ENCODE data around the gene EPHB2.

The EPHB2 gene

GRCh38 chr1:22804969-22805671, 94.5 kb downstream of the EPHB2 start:
- no peak for DNase-seq

GRCh38 chr1:22805672-22806038, 95.0 kb downstream of the EPHB2 start:
- no peak for DNase-seq

GRCh38 chr1:22806584-22806983, 95.9 kb downstream of the EPHB2 start:
- DNase-seq, result no peak

DNA sequence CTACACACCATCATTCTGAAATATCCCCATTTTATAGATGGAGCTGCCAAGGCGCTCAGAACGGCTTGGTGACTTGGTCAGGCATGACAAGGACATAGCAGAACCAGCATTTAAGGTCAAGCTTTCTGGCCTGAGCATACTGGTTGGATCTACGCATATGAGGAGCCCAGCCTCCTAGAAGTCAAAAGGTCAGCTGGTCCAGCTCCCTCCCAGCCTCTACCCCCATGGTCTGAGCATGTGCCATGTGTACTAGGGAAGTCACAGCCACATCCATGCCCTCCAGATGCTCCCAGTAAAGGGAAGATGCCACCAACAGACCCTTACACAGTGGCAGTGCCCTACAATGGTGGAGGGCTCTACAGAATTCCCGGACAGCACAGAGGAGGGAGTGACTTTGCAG, 96.7 kb downstream of the EPHB2 start:
- no peak for DNase-seq

DNA sequence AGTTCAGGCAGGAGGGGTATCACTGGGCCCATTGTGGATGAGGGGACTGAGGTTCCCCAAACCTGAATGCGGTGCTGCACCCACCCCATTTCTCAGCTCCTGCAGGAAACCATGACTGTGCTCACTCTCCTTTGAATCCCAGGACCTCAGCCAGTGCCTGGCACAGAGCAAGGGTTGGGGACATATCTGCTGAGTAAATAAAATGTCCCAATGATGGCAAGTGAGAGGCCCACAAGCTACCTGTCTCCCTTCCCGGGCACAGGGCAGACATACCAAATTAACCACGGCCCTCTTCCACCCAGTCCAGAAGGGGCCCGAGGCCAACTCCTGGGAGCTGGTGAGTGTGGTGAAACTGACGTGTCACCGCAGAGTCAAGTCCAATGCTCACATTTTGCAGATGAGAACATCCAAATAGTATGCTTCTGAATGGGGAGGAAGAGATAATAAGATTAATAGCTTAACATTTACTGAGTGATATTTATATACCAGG, 97.6 kb downstream of the EPHB2 start:
- DNase-seq, result no peak

DNA sequence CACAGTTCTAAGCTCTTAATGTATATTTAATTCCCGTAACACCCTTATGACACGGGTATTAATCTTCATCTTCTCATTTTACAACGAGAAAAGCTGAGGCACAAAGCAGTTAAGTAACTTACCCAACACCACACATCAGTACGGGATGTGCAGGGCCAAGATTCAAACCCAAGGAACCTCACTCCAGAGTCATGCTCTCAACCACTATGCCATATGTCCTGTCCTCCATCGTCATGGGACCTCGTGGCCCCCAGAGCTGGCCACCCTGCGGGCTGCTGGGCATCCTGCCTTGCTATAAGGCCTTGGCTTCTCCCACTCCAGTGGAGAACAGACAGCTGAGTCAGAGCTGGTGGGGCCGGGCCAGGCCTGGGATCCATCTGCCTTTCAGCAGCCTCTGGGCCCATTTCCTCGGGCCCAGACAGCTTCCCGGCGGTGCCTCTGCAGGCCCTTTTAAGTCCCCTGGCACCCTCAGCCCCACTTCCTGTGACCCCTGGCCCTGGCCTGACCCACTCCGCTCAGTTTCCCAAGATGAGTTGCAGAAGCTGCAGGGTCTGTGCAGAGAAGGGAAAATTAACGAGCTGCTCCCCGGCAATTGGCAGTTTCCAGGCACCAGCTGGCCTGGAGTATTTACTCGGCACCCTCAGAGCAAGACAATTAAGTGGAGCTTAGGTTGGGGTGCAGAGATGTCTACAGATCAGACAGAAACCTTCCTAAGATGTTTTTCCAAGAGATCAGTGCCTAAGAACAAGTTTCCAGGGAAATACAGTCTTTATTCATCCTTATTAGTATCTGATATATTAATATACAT, 98.2 kb downstream of the EPHB2 start:
- no peak for DNase-seq

DNA sequence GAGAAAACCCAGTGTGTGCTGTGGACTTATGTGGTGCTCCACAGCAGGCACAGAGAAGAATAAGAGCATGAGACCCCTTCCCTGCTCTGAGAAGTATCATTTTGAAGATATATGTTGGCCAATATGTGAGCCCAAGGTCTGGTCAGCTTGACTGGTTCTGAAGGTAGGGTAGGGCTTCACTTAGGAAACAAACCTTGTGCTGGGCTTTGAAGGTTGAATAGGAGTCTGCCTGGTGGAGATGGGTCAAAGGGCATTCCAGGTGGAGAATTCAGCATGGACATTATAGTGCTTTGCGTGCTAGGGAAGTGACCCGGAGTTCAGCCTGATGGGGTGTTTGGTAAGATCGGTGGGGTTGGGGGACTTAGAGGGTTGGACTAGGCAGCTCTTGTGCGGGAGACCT, 99.1 kb downstream of the EPHB2 start:
- no peak for DNase-seq

GRCh38 chr1:22810378-22810777, 99.7 kb downstream of the EPHB2 start:
- DNase-seq, result no peak

- no peak for DNase-seq
Observed at GRCh38 chr1:22812092-22812880, 101.6 kb downstream of the EPHB2 start.

DNA sequence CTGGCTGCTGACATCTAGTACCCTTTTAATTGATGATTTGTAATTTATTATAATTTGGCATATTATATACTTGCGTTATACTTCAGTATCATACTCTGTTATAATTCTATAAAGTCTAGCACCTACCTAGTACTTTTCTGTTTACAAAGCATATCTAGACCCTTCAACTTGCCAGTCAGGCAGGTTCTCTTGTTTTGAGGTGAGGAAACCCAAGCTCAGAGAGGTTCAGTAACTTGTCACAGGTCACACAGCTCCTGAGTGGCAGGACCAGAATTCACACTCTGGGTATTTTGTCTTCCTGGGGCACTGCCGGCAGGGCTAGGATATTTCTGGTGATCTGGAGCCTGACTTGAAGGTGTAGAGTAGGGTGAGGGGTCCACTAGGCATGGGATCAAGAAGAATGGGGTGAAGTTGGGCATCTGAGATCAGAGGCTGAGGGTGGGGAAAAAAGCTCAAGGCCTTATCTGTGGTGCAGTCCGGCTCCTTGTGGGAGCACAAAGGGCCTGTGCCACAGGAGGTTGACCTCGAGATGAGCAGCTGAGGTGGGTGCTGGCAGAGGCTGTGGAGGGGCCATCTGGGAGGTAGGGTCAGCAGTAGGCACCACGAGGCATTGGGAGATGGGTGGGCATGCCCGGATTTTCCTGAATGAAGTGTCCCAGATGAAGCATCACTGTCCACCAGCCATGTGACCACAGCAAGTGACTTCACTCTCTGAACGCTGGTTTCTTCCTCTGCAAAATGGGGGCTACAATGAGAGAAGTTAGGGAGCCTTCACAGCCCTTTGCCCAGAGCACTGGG, 102.6 kb downstream of the EPHB2 start:
- no peak for DNase-seq

DNA sequence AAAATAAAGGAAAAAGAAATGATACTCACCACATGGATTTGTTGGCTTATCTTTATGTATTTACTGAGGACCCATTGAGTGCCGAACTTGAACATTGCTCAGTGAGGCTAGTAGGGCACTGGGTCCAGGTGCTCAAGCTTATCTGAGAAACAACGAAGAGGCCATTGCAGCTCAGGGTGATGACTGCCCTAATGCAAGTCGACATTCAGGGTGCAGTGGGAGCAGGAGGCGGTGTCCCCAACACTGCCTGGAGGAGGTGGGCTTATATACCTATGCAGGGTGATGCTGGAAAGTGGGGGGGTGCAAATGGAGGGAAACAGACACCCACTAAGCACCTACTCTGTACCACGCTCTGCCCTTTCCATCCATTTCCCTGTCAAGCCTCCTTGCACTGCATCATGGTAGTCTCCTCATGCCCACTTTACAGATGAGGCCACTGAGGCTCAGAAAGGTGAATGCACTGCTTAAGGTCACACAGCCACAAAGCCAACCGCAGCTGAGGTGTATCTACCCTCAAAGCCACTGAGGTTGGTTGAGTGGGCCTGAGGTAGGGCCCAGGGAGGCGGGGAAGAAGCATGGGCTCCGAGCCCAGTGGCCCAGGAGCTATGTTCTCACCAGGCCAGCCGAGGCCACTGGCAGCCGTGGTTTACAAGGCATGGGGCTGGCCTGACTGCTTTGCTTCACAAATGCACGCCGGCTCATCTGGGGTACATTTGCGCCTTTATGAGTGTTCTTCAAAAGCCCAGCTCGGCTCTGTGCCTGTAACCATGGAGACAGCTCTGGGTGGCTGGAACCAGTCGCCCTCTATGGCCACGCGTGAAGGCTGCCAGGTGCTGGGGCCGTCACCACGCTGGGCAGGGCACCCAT, 103.8 kb downstream of the EPHB2 start:
- no peak for DNase-seq

DNA sequence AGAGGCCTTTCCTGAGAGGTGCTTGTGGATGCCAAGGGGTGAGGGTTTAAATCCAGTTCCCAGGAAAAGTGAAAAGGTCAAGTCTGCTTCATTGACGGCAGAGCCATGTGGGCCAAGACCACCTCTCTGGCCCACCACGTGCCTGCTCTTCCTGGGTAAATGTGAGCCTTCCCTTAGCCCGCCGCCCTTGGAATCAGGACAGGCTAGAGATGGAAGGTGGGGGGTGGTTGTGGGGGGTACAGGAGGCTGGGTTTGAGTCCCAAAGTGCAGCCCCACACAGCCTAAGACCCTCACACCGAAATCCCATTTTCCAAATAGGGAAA, 104.4 kb downstream of the EPHB2 start:
- DNase-seq, result no peak

GRCh38 chr1:22815421-22816066, 104.9 kb downstream of the EPHB2 start:
- DNase-seq, result no peak

DNA sequence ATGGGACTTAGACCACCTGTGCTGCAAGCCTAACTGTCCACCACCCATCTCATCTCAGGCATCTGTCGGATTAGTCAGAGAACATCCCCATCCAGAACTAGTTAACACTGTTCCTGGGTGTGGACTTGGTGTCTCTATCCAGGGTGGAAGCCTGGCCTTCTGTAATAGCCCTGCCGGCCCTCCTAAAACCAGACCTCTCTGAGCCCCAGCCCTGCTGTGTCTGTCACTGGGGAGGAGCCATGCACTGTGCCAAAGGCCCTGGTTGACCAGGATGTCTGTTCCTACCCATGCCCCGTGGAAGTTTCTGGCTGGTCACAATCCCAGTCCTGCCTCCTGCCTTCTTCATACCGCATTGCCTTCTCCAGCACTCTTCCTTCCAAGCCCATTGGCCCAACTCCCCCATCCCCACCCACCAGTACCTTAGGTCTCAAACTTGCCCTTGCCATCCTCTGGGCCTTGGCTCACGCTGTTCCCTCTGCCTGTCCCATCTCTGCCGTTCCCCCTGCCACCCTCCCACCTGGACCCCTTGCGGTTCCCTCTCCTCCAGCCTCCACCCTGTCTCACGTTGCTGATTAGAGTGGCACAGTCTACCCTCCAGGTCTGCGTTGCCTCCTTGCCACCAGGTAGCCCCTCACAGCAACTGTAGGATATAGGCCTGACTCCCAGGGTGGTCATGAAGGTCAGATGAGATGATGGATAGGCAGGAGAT, 105.6 kb downstream of the EPHB2 start:
- no peak for DNase-seq

GRCh38 chr1:22816803-22817202, 106.2 kb downstream of the EPHB2 start:
- DNase-seq, result no peak

DNA sequence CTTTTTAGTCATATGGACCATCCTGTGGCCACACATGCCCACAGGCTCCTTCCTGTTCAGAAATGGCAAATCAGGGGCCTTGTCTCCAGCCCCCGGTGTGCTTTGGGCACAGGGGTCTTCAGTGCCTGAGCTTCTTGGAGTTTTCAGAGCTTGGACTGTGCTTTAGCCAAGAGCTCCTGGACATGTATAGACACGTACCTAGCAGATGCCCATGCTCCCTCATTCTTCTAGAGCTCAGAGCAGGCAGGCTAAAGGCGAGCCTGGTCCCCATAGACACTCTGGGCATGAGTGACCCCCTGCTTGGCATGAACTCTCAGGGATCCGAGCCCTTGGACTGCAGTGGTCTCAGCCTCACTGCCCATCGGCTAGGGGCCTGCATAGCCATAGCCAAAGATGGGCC, 106.8 kb downstream of the EPHB2 start:
- no peak for DNase-seq

DNA sequence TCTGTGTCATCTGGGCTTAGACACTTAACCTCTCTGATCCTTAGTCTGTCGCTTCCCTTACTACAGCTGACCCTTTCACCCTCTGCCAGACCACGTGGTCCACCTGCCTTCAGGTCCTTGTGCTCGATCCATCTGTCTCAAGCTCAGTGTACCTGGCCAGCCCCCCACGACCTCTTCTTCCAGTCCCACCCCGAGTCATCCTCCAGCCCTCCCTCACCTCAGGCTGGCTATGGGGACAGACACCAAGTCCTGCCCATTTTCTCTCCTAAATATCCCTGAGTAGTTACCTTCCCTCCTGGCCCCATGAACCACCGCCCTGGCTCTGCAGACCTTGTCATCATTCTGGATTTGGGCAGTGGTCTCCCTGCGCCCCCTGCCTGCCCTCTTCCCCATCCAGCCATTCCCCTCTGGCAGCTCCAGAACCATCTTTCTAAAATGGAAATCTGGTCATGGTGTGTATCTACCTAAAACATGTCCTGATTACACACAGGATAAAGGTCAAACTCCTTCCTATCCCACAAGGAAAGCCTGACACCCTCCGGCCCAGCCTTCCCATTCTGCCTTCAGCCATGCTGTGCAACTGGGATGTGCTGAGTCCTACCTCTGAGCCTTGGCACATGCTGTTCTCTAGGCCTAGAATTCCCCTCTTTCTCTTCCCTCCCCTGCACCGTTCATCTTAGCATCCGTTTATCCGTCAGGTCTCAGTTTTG, 107.6 kb downstream of the EPHB2 start:
- no peak for DNase-seq

DNA sequence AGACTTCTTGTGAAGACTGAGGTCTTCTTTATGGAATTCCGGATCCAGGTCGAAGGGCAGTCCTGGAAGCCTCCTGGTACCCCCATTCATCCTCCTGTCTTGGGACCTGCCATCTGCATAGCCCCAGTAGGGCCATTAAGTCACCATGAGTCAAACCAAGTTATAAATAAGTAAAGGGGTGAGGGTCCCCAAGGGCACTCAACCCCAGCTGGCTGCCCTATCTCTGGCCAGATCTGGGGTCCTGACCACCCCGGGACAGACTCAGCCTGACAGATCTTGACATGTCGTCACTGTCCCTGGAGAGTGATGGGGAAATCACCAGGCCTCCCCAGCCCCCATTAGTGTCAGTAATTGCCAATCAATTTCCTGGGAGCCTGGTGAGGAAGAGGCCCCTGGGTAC, 108.7 kb downstream of the EPHB2 start:
- DNase-seq, result no peak

- no peak for DNase-seq
Observed at GRCh38 chr1:22821027-22821426, 110.4 kb downstream of the EPHB2 start.

- DNase-seq, result no peak
Observed at GRCh38 chr1:22822371-22822770, 111.7 kb downstream of the EPHB2 start.

Data from inflammatory macrophage treated with lipopolysaccharide for 4 hours (primary cell).